GM12892 (cell line): ENCODE measurements around the gene LCMT2.

Experiments
- POLR2A ChIP-seq: IDR thresholded peaks from 2 replicates; pipeline ENCODE4 v1.6.1; 2011; ENCODE audit warnings: low read depth, low read length, control low read depth
- POLR2AphosphoS5 ChIP-seq: IDR thresholded peaks from 2 replicates; pipeline ENCODE4 v1.6.1; 2011; ENCODE audit warnings: low read depth, low read length, control low read depth
- TAF1 ChIP-seq: IDR thresholded peaks from 2 replicates; pipeline ENCODE4 v1.6.1; 2011; ENCODE audit warnings: low read depth, mild to moderate bottlenecking, control low read depth, low read length, borderline replicate concordance

DNA sequence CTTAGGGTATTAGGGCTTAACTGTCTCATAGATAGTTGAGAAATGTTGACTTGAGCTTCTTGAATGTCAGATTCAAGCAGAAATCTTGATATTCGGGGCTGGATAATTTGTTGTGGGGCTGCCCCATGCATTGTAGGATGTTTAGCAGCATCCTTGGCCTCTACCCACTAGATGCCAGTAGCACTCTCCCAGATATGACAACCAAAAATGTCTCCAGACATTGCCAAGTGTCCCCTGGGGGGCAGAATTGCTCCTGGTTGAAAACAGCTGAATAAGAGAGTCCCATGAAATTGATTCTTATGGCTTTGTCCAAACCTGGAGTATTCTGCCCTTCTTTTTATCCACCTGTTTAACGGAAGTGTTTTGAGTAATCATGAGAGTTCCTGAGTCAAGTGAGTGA is 15.9 kb upstream of the LCMT2 start:
- no peak for TF ChIP-seq POLR2A
- no peak for TF ChIP-seq POLR2AphosphoS5
- no peak for TF ChIP-seq TAF1
